Measurements from ENCODE around the gene ZNF609. TPM values are rescaled to one million over a fixed set of nuclear protein-coding genes. Genes with fewer than 3 reads are reported as not detected.
"Not testable (repeated sequence)": the region's sequence is repeated elsewhere in the genome, so short reads cannot be mapped to it uniquely, and the experiment has no call there.

Gene ZNF609
- polyA plus RNA-seq, 1 donor: 24.4 TPM

DNA sequence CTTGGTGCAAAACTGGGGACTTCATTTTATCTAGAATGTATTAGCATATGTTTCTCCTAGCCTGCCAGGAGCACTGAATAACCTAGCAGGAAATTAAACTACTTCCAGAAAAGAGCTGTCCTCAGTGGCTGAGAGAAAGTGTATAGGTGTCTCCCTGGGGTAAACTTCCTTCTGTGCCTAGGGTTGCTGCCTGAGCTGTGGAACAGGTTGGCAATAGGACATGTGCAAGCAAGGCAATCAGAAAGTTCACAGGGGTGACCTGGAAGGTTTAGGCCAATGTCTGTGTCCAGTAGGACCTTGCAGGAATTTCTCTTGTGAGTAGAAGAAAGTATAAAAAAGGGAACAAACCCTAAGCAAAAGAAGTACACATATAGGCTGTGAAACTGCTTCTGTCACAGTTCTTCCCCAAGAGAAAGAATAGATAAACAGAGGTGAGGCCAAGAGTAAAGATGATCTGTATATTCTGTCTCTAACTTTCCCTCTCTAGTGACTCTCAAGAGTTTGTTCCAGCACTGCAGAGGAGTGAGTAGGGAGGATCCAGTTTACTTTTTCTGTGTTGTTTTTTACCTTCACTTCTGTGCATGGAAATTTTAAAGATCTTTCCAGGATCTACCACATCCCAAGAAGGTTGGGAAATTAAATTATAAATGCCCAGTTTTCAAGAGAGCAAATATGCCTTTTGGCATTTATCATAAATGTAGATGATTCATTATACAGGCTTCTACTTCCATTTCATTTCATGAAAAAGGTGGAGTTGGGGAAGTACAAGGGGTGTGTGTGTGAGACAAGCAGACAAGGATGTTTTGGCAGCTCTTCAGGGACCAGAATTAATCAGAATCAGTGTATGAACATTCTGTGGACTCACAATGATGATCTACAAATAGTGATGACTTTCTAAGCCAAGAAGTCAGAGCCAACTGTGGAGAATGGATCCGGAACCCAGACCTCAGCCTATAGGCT lies 159.8 kb downstream of the ZNF609 start:
- H3K4me3 ChIP-seq (ENCODE audit: low read length): no peak overlapping the region
- peaks cover 18% of the 10 kb centered on the region for H3K36me3 ChIP-seq (ENCODE audit: control insufficient read depth, insufficient read depth, low read length)
- no peaks in the 10 kb centered on the region for H3K9me3 ChIP-seq (ENCODE audit: control insufficient read depth, low read depth, low read length)
- H3K27me3 ChIP-seq (ENCODE audit: control insufficient read depth, insufficient read depth, low read length): no peaks in the 10 kb centered on the region
- WGBS (ENCODE audit: insufficient coverage, low lambda C conversion rate): no CpG with 5 or more reads among the region's 1 CpG
- DNase-seq: no peak
- H3K27ac ChIP-seq (ENCODE audit: low read length): no peak overlapping the region
- no peaks in the 10 kb centered on the region for H3K4me1 ChIP-seq (ENCODE audit: control insufficient read depth, insufficient read depth, low read length)

DNA sequence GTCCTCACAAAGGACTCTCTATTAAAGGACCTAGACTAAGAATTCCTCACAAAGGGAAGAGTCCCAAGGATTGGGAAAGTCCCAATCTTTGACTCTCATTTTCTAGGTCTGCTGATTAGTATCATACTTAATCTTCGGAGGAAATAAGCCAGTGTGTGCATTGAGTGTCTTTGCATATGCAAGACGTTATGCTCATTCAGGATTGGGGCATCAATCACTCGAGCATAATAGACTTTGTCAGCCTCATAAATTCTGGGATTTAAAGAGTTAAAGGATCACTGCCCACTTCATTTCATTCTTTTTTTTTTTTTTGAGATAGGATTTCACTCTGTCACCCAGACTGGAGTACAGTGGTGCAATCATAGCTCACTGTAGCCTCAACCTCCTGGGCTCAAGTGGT lies 160.7 kb downstream of the ZNF609 start:
- no peaks in the 10 kb centered on the region for H3K4me1 ChIP-seq (ENCODE audit: control insufficient read depth, insufficient read depth, low read length)
- H3K27ac ChIP-seq (ENCODE audit: low read length): no peak overlapping the region
- no peaks in the 10 kb centered on the region for H3K27me3 ChIP-seq (ENCODE audit: control insufficient read depth, insufficient read depth, low read length)
- WGBS (ENCODE audit: insufficient coverage, low lambda C conversion rate): no CpG with 5 or more reads among the region's 3 CpGs
- no peak for DNase-seq
- H3K4me3 ChIP-seq (ENCODE audit: low read length): no peak overlapping the region
- H3K36me3 ChIP-seq (ENCODE audit: control insufficient read depth, insufficient read depth, low read length): peaks cover 18% of the 10 kb centered on the region
- H3K9me3 ChIP-seq (ENCODE audit: control insufficient read depth, low read depth, low read length): no peaks in the 10 kb centered on the region

DNA sequence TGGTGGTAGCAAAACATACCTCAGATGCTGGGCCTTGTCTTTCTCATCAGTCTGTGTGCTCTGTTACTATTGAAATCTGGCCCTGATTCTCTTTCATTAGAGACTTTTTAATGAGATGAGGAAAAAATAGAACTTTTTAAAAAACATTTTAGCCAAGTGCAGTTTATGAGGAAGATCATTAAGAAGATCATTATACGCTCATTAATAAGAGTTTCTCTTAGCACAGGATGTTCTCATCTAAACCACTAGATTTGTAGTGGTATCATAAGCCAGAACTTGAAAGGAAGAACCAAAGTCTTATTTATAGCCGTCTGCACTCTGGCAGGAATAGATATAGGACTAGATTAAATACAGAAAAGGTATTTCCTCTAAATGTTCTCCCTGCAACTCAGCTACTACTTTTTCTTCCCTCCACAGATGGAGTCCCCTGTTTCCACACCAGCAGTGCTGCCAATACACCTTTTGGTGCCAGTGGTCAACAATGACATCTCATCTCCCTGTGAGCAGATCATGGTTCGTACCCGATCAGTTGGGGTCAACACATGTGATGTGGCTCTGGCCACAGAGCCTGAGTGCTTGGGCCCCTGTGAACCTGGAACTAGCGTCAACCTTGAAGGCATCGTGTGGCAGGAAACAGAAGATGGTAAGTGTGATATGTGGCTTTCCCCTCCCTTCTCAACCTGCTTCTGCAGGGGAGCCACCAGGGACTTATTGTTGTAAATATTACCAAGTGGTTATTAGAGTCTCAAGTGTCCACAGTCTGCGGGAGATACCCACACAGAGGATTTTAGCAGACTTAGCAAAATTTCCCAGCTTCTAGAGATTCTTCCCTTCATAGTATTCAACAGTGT lies 162.3 kb downstream of the ZNF609 start:
- no peak overlapping the region for H3K4me3 ChIP-seq (ENCODE audit: low read length)
- H3K36me3 ChIP-seq (ENCODE audit: control insufficient read depth, insufficient read depth, low read length): peaks cover 18% of the 10 kb centered on the region
- H3K27ac ChIP-seq (ENCODE audit: low read length): no peak overlapping the region
- 68% methylated on average over 2 of the region's 7 CpGs for WGBS (ENCODE audit: insufficient coverage, low lambda C conversion rate)
- H3K27me3 ChIP-seq (ENCODE audit: control insufficient read depth, insufficient read depth, low read length): no peaks in the 10 kb centered on the region
- DNase-seq: peak in 1 of 2 donors; percentile 22
- no peaks in the 10 kb centered on the region for H3K9me3 ChIP-seq (ENCODE audit: control insufficient read depth, low read depth, low read length)
- H3K4me1 ChIP-seq (ENCODE audit: control insufficient read depth, insufficient read depth, low read length): no peaks in the 10 kb centered on the region

DNA sequence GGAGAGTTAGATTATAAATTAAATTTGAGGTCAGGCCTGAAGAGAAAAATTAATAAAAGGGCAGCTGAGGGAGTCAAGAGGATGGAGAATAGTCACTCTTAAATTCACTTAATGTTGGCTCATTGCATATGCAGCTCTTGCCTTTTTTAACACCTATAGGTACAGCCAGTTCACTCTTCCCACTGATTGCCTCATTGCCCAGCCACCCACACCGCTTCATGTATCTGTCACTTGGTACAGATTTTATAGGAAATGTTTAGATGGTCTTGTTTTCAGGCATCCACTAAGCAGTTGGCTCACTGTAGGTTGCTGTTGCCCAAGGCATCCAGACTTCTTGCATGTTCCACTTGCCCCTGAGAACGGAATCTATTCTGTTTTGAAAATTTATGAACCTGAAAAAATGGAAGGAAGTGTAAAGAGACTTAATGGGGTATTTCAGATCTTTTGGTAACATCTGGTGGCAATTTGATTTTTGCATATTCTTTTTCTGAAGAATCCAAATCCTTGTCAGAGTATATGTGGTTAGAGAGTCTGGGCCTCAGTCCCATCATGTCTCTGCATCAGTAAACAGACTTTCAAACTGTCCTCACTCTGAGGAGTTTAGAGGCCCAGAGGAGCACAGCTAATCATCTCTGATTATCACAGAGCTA lies 163.1 kb downstream of the ZNF609 start:
- Histone ChIP-seq H3K4me3 (ENCODE audit: low read length) (no peak overlapping the region), H3K27me3 (ENCODE audit: control insufficient read depth, insufficient read depth, low read length) (no peaks in the 10 kb centered on the region), H3K9me3 (ENCODE audit: control insufficient read depth, low read depth, low read length) (no peaks in the 10 kb centered on the region), H3K36me3 (ENCODE audit: control insufficient read depth, insufficient read depth, low read length) (peaks cover 18% of the 10 kb centered on the region), H3K4me1 (ENCODE audit: control insufficient read depth, insufficient read depth, low read length) (no peaks in the 10 kb centered on the region), H3K27ac (ENCODE audit: low read length) (no peak overlapping the region)
- no CpG with 5 or more reads among the region's 2 CpGs for WGBS (ENCODE audit: insufficient coverage, low lambda C conversion rate)
- DNase-seq: no peak

DNA sequence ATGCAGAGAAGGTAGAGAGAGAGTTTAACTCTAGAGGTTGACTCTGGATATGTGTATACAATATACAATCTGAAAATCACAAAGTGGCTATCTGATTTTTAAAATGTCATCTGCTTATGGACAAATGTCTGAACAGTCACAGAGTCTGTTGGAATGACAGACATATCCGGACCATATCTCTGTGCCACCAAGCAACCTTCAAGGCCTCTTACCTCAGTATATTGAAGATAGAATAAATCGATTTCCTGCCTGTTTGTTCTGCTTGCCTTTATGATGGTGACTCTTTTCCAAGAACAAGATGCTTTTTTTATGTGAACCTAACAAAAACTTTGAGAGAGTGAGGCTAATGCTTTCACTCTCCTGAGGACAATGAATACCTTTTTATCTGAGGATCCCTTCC lies 163.9 kb downstream of the ZNF609 start:
- Histone ChIP-seq H3K27me3 (ENCODE audit: control insufficient read depth, insufficient read depth, low read length) (no peaks in the 10 kb centered on the region), H3K36me3 (ENCODE audit: control insufficient read depth, insufficient read depth, low read length) (peaks cover 18% of the 10 kb centered on the region), H3K9me3 (ENCODE audit: control insufficient read depth, low read depth, low read length) (no peaks in the 10 kb centered on the region), H3K27ac (ENCODE audit: low read length) (no peak overlapping the region), H3K4me3 (ENCODE audit: low read length) (no peak overlapping the region), H3K4me1 (ENCODE audit: control insufficient read depth, insufficient read depth, low read length) (no peaks in the 10 kb centered on the region)
- DNase-seq: no peak
- WGBS (ENCODE audit: insufficient coverage, low lambda C conversion rate): 57% methylated on average over 1 of the region's 2 CpGs

DNA sequence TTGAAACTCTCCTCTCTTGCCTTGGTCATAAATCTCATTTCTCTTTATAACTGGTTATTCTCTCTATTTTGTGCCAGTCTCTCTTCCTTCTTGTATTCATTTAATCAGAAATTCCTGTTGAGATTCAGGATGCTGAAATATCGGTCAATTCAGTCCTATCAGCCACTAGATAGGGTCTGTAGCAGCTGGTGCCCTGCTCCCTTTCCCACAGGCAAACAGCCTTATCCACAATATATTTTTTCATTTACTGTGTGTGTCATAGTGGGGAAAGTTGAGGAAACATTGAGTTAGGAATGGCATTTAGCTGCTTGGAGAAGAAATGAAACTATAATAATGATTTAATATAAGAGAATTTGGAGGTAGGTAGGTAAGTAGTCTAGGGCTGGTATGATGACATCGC lies 168.7 kb downstream of the ZNF609 start:
- H3K27ac ChIP-seq (ENCODE audit: low read length): no peak overlapping the region
- H3K9me3 ChIP-seq (ENCODE audit: control insufficient read depth, low read depth, low read length): no peaks in the 10 kb centered on the region
- no CpG with 5 or more reads among the region's 2 CpGs for WGBS (ENCODE audit: insufficient coverage, low lambda C conversion rate)
- H3K4me1 ChIP-seq (ENCODE audit: control insufficient read depth, insufficient read depth, low read length): peaks cover 13% of the 10 kb centered on the region
- H3K36me3 ChIP-seq (ENCODE audit: control insufficient read depth, insufficient read depth, low read length): peaks cover 12% of the 10 kb centered on the region
- H3K27me3 ChIP-seq (ENCODE audit: control insufficient read depth, insufficient read depth, low read length): no peaks in the 10 kb centered on the region
- DNase-seq: no peak
- no peak overlapping the region for H3K4me3 ChIP-seq (ENCODE audit: low read length)

DNA sequence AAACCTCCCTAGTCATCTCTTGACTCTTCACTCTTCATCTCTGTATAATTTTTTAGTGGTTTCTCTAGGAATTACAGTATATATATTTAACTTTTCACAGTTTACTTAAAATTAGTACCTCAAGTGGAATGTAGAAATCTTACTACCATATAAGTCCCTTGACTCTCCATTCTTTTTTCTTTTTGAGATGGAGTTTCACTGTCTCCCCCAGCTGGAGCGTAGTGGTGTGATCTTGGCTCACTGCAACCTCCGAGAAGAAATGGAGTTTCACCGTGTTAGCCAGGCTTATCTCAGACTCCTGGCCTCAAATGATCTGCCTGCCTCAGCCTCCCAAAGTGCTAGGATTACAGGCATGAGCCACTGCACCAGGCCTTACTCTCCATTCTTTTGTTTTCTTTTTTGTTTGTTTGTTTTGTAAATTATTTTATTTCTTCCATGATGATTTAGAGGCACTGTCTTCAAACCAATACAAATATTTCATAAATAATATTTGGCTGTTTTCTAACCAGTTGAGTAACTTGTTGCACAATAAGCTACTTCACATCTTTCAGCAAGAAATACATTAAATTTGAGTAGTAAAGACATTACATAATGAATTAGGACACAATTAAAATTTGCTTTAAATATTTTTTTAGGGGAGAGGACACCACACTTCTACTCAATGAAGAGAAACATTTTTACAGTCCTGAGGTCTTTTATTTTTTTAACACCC lies 170.2 kb downstream of the ZNF609 start:
- H3K4me3 ChIP-seq (ENCODE audit: low read length): no peak overlapping the region
- no CpG with 5 or more reads among the region's 3 CpGs for WGBS (ENCODE audit: insufficient coverage, low lambda C conversion rate)
- H3K9me3 ChIP-seq (ENCODE audit: control insufficient read depth, low read depth, low read length): no peaks in the 10 kb centered on the region
- no peaks in the 10 kb centered on the region for H3K27me3 ChIP-seq (ENCODE audit: control insufficient read depth, insufficient read depth, low read length)
- peaks cover 7% of the 10 kb centered on the region for H3K36me3 ChIP-seq (ENCODE audit: control insufficient read depth, insufficient read depth, low read length)
- no peak overlapping the region for H3K27ac ChIP-seq (ENCODE audit: low read length)
- peaks cover 22% of the 10 kb centered on the region for H3K4me1 ChIP-seq (ENCODE audit: control insufficient read depth, insufficient read depth, low read length)
- no peak for DNase-seq

DNA sequence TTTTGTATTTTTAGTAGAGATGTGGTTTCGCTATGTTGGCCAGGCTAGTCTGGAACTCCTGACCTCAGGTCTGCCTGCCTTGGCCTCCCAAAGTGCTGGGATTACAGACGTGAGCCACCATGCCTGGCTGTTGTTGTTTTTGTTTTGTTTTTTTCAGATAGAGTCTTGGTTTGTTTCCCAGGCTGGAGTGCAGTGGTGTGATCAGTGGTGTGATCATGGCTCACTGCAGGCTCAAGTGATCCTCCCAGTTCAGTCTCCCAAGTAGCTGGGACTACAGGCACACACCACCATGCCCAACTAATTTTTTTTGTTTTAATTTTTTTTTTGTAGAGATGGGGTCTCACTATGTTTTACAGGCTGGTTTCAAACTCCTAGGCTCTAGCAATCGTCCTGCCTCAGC lies 172.3 kb downstream of the ZNF609 start:
- H3K27ac ChIP-seq (ENCODE audit: low read length): peak overlapping the region; percentile 97
- H3K9me3 ChIP-seq (ENCODE audit: control insufficient read depth, low read depth, low read length): not testable (repeated sequence)

DNA sequence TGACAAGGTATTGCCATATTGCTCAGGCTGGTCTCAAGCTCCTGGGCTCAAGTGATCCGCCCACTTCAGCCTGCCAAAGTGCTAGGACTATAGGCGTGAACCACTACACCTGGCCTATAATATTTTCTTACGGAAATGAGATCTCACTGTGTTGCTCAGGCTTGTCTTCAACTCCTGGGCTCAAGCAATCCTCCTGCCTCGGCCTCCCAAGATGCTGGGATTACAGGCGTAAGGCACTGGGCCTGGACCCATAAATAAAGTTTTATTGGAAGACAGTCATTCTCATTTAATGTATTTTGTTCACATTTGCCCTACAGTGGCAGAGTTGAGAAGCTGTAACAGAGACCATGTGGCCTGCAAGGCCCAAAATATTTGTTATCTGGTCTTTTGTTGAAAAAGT lies 173.0 kb downstream of the ZNF609 start:
- H3K27me3 ChIP-seq (ENCODE audit: control insufficient read depth, insufficient read depth, low read length): no peaks in the 10 kb centered on the region
- no CpG with 5 or more reads among the region's 5 CpGs for WGBS (ENCODE audit: insufficient coverage, low lambda C conversion rate)
- no peak overlapping the region for H3K4me3 ChIP-seq (ENCODE audit: low read length)
- H3K36me3 ChIP-seq (ENCODE audit: control insufficient read depth, insufficient read depth, low read length): peaks cover 7% of the 10 kb centered on the region
- DNase-seq: no peak
- H3K9me3 ChIP-seq (ENCODE audit: control insufficient read depth, low read depth, low read length): no peaks in the 10 kb centered on the region
- peak overlapping the region; percentile 97 for H3K27ac ChIP-seq (ENCODE audit: low read length)
- H3K4me1 ChIP-seq (ENCODE audit: control insufficient read depth, insufficient read depth, low read length): peaks cover 41% of the 10 kb centered on the region

More for the DNA sequence above, 172.3 kb downstream of the ZNF609 start:
- not testable (repeated sequence) for H3K4me3 ChIP-seq (ENCODE audit: low read length); DNase-seq; H3K27me3 ChIP-seq (ENCODE audit: control insufficient read depth, insufficient read depth, low read length); H3K36me3 ChIP-seq (ENCODE audit: control insufficient read depth, insufficient read depth, low read length)
- H3K4me1 ChIP-seq (ENCODE audit: control insufficient read depth, insufficient read depth, low read length): peaks cover 38% of the 10 kb centered on the region
- no CpG with 5 or more reads among the region's 3 CpGs for WGBS (ENCODE audit: insufficient coverage, low lambda C conversion rate)

Data from large intestine (tissue), 3 donors.